GM18505 (cell line): ENCODE results near the gene NFE2.
"Not testable (repeated sequence)": the region's sequence is repeated elsewhere in the genome, so short reads cannot be mapped to it uniquely, and the experiment has no call there.

ENCODE experiments used
- ATAC-seq: cut with Tn5 transposase; IDR thresholded peaks from one replicate; pipeline ENCODE4 v1.9.1; 2021; ENCODE audit not compliant: unreplicated experiment
- POLR2A ChIP-seq: IDR thresholded peaks from 4 replicates; pipeline ENCODE4 v1.6.1; 2011; ENCODE audit warnings: borderline replicate concordance; ENCODE audit not compliant: insufficient read depth, insufficient read length; ENCODE audit errors: extremely low read depth

Gene NFE2

DNA sequence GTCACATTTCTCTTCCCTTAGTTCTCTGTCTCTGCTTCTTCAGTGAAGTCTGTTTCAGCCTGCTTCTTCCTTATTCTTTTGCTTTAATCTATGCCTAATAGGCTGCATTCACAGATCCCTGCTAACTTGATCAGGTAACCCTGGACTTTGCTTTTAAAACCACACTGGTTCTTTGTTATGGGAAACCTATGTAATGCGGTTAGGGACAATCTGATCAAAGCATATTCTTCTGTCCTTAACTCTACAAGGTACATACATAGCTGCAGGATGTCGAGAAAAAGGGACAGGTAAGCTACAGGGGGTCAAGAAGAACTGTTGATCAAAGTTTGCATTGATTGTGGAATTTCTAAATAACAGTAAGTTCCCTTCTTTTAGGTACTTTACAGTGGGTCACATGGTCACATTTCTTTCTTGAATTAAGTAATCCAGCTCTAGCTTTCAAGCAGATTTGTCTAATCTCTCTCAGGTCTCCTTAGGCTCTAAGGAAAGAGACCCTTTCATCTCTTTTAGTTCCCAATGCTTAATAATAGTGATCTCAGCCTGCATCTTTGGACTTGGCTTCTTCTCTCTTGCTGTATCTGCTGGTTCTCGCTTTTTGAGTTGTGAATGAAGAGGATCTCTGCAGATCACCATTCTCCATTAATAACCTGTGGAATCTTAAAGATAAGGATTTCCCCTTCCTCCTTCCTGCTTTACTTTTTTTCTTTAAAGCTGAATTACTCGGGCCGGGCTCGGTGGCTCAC is 28.0 kb upstream of the NFE2 start:
- TF ChIP-seq POLR2A = no peak
- no peak for ATAC-seq

GRCh38 chr12:54325442-54326109 is 24.8 kb upstream of the NFE2 start:
- not testable (repeated sequence) for ATAC-seq

DNA sequence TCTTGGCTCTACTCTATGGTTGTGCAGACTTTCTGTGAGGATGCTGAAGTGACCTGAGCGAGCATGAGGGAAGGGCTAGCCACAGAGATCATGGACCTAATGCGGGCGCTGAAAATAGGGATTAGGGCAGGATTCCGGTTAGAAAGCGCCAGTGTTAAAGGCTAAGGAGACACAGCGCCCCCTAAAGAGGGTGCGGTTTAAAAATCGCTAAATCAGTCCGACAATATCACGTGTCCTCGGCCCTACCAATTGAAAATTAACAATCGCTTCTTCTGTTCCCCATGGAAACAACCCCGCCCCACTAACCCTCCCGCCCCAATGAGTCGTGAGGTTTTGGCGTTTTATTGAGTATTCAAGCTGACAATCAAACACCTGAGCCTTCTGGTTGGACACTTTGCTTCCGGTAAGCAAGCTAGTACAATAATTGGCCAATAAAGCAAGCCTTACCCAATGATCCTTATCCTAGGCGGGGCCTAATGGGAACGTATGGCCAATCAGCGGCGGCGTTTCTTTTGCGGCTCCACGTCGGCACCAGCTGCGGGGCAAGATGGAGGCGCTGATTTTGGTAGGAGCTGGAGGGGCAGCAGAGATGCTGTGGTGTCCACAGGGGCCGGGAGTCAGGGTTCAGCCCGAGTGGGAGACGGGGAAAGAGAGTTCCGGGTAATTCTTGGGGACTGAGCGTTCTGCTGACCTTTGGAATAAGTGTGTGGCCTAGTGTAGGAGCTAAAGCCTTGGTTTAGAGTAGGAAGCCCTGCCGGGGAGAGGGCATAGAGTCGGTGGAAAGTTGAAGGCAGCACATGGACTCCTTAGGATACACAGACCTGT is 24.0 kb upstream of the NFE2 start, which contains the start of gene COPZ1:
Gene COPZ1 (plus strand): TSS at position 515 of the 825 bp plus-strand sequence. CDS start 33 bp downstream, at position 548.
- ATAC-seq = peak; percentile 94
- peak; percentile 82 for TF ChIP-seq POLR2A

GRCh38 chr12:54321363-54321762 is 20.5 kb upstream of the NFE2 start:
- ATAC-seq = no peak
- no peak for TF ChIP-seq POLR2A

DNA sequence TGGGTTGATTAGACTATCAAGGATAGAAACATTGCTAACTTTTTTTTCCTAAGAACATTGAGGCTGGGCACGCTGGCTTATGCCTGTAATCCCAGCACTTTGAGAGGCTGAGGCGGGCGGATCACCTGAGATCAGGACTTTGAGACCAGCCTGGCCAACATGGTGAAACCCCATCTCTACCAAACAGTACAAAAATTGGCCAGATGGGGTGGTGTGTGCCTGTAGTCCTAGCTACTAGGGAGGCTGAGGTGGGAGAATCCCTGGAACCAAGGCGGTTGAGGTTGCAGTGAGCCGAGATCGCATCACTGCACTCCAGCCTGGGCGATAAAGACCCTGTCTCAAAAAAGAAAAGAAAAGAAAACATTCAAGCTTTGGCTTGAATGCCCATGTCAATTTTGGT is 11.5 kb upstream of the NFE2 start:
- not testable (repeated sequence) for ATAC-seq

- no peak for TF ChIP-seq POLR2A
- ATAC-seq = no peak
Measured at GRCh38 chr12:54311051-54311450, 10.2 kb upstream of the NFE2 start.

- ATAC-seq = no peak
- TF ChIP-seq POLR2A = no peak
Measured at GRCh38 chr12:54306925-54307741, 6.3 kb upstream of the NFE2 start.

DNA sequence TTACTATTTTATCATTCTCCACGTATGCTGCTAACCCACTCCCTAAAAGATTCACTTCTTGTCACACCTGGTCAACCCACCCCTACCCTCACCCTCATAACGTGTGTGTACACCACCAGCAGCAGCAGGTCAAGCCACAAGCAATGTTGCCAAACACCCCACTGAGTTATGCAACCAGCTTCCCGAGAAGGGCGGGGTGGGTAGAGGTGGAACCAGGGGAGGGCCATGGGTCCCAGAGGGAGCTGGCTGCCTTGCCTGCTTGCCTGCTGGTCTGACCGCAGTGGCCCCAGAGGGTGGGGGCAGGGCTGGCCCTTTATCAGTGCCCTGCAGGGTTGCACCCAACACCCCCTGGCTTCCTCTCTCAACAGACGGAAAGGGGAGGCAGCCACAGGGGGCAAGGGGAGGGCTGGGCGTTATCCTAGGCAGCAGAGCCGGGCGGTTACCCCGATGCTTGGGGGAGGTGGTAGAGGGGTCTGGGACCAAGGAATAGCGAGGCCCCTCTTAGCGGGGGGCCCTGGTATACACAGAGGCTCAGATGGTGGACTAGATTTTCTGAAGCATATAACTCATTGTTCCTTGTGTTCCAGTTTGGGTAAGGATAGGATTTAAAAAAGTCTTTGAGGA is 3.5 kb upstream of the NFE2 start:
- no peak for TF ChIP-seq POLR2A
- no peak for ATAC-seq

GRCh38 chr12:54303640-54304039 is 2.8 kb upstream of the NFE2 start:
- no peak for ATAC-seq
- no peak for TF ChIP-seq POLR2A

DNA sequence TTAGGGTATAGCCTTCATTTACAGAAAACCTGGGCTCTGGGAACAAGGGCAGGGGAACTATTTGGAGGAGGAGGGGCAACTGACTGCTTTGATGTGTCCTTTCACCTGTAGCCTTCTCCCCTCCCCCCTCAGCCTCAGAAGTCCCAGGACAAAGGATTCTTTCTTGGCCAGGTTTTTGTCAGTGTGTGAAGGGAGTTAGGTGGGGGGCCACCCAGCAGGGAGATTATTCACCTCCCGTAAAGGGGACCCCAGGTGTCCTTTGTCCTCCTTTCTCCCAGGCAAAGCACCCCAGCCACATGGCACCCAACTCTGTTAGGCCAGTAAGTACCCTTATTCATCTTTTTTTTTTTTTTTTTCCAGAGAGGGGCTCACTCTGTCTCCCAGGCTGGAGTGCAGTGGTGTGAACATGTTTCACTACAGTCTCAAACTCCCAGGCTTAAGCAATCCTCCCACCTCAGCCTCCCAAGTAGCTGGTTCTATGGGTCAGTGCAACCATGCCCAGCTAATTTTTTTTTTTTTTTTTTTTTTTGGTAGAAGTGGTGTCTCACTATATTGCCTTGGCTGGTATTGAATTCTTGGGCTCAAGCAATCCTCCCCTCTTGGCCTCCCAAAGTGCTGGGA is 723 bp upstream of the NFE2 start:
- TF ChIP-seq POLR2A = no peak
- ATAC-seq = no peak

- no peak for ATAC-seq
- no peak for TF ChIP-seq POLR2A
Measured at GRCh38 chr12:54300225-54300731, 537 bp downstream of the NFE2 start.

DNA sequence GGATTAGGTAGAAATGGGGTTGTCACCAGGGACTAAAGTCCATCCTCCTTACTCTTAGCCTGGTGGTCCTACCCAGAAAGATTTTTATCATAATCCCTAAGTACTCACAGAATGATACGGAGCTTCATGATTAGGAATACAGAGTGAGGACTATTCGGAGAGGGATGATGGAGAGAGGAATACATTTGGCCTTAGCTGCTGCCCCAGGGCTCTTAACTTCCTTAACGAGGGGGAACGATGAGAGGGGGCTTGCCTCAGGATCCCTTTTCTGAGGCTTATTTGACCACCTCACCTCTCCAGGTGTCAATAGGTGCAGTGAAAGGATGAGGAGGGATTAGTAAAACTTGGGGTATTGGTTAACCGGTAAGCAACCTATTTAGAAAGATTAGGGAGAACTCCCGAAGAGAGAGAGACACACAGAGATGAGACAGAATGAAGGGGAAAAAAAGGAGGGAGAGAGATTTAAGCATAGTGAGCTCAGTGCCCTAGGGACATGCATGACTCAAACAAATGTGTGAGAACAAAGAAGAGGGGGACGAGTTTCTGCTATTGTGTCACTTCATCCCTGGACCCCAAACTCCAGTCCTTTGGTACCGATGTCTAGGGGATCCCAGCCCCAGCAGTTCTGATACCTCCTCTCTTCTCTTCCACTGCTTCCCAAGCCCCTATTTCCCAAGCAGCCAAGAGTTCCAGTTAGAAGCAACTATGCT is 1.1 kb downstream of the NFE2 start:
- no peak for TF ChIP-seq POLR2A
- ATAC-seq = no peak

GRCh38 chr12:54298904-54299303 is 1.9 kb downstream of the NFE2 start:
- no peak for ATAC-seq

More at GRCh38 chr12:54298904-54299303, 1.9 kb downstream of the NFE2 start:
- TF ChIP-seq POLR2A = no peak
